Smooth muscle cell (in vitro differentiated cells): Measurements from ENCODE around the gene MFAP2. TPM values are rescaled to one million over a fixed set of nuclear protein-coding genes. Genes with fewer than 3 reads are reported as not detected.
"Not testable (repeated sequence)": the region's sequence is repeated elsewhere in the genome, so short reads cannot be mapped to it uniquely, and the experiment has no call there.

Experiments used
- DNase-seq: peaks from one replicate; lab custom pipeline; 2025; ENCODE audit not compliant: unreplicated experiment; lab: John Stamatoyannopoulos, UW
- H2AFZ ChIP-seq: fragments of 200-600 bp; sonication (generic); 2 replicates; pipeline ENCODE4 v1.6.0; 2016; ENCODE audit warnings: antibody characterized with exemption, low read depth, mild to moderate bottlenecking
- H3F3A ChIP-seq: fragments of 200-600 bp; sonication (generic); 2 replicates; pipeline ENCODE4 v1.6.0; 2017; ENCODE audit warnings: antibody characterized with exemption, low read depth
- H3K27ac ChIP-seq: fragments of 200-600 bp; sonication (generic); 2 replicates; pipeline ENCODE4 v1.5.1; 2016; ENCODE audit warnings: low read depth, mild to moderate bottlenecking
- H3K27me3 ChIP-seq: fragments of 200-600 bp; sonication (generic); 2 replicates; pipeline ENCODE4 v1.6.1; 2016; ENCODE audit warnings: low read depth, mild to moderate bottlenecking
- H3K36me3 ChIP-seq: fragments of 200-600 bp; sonication (generic); 2 replicates; pipeline ENCODE4 v1.5.1; 2016; ENCODE audit warnings: low read depth
- H3K4me1 ChIP-seq: fragments of 200-600 bp; sonication (generic); 2 replicates; pipeline ENCODE4 v1.5.1; 2016; ENCODE audit warnings: low read depth
- H3K4me2 ChIP-seq: fragments of 200-600 bp; sonication (generic); 2 replicates; pipeline ENCODE4 v1.6.0; 2016; ENCODE audit warnings: mild to moderate bottlenecking
- H3K4me3 ChIP-seq: fragments of 200-600 bp; sonication (generic); 2 replicates; pipeline ENCODE4 v1.5.1; 2016; ENCODE audit warnings: mild to moderate bottlenecking
- H3K79me2 ChIP-seq: fragments of 200-600 bp; sonication (generic); 2 replicates; pipeline ENCODE4 v1.6.0; 2016; ENCODE audit warnings: low read depth, mild to moderate bottlenecking
- H3K9ac ChIP-seq: fragments of 200-600 bp; sonication (generic); 2 replicates; pipeline ENCODE4 v1.6.0; 2016; ENCODE audit warnings: low read depth
- H3K9me3 ChIP-seq: fragments of 200-600 bp; sonication (generic); replicated peaks from 2 replicates; pipeline ENCODE4 v1.5.1; 2016; ENCODE audit warnings: low read depth
- H4K20me1 ChIP-seq: fragments of 200-600 bp; sonication (generic); 2 replicates; pipeline ENCODE4 v1.6.0; 2016; ENCODE audit warnings: low read depth
- CTCF ChIP-seq: fragments of 200-600 bp; sonication (generic); IDR thresholded peaks from 2 replicates; pipeline ENCODE4 v1.5.1; 2017; ENCODE audit warnings: borderline replicate concordance, mild to moderate bottlenecking, antibody characterized with exemption; ENCODE audit not compliant: insufficient read depth, poor library complexity, severe bottlenecking
- WGBS: methylation state at CpG from one replicate; pipeline ENCODE4 v1.1.7; 2016; ENCODE audit warnings: low lambda C conversion rate; 5-methylcytosine and 5-hydroxymethylcytosine counted together
- polyA plus RNA-seq: library from polyadenylated mRNA; unstranded; fragments of >200 nt; fragmentation: Nextera tagmentation; extraction: Ambion mirVana; gene quantifications from 2 replicates; pipeline ENCODE4 v1.2.1, GENCODE V29; 2016
- total RNA-seq: library from RNA; depleted of rRNA; stranded (reverse); fragments of >200 nt; gene quantifications from 2 replicates; pipeline ENCODE4 v1.2.3, GENCODE V29; 2014

The MFAP2 gene
- total and polyA plus RNA-seq, 2 experiments from 2014 or later: 325 to 885 TPM

GRCh38 chr1:16938351-16939321 is 41.8 kb downstream of the MFAP2 start:
- Histone ChIP-seq H3K4me1 (no peaks in the 10 kb centered on the region), H3K36me3 (no peaks in the 10 kb centered on the region), H3K4me2 (no peak overlapping the region), H2AFZ (no peak overlapping the region), H3K9me3 (no peaks in the 10 kb centered on the region), H3F3A (no peaks in the 10 kb centered on the region), H3K27me3 (no peaks in the 10 kb centered on the region), H3K27ac (no peak overlapping the region), H3K79me2 (no peaks in the 10 kb centered on the region), H4K20me1 (no peaks in the 10 kb centered on the region), H3K4me3 (no peak overlapping the region), H3K9ac (no peak overlapping the region)
- 56% methylated on average over 33 of the region's 51 CpGs for WGBS
- no peak for TF ChIP-seq CTCF
- DNase-seq: no peak

- not testable (repeated sequence) for H3K9me3 ChIP-seq, H3F3A ChIP-seq, H4K20me1 ChIP-seq, H3K4me2 ChIP-seq, DNase-seq, H2AFZ ChIP-seq, H3K27ac ChIP-seq, H3K27me3 ChIP-seq, H3K4me1 ChIP-seq, H3K79me2 ChIP-seq, H3K4me3 ChIP-seq, H3K9ac ChIP-seq, H3K36me3 ChIP-seq
- WGBS: 98% methylated on average over 16 of the region's 16 CpGs
Observed at GRCh38 chr1:16936580-16936979, 43.8 kb downstream of the MFAP2 start.

GRCh38 chr1:16933945-16934344 is 46.5 kb downstream of the MFAP2 start:
- not testable (repeated sequence) for H4K20me1 ChIP-seq, H3K4me1 ChIP-seq, H2AFZ ChIP-seq, H3K9ac ChIP-seq, H3K27me3 ChIP-seq, H3K4me2 ChIP-seq, H3F3A ChIP-seq, H3K4me3 ChIP-seq, H3K36me3 ChIP-seq, H3K27ac ChIP-seq, H3K9me3 ChIP-seq, H3K79me2 ChIP-seq, DNase-seq

GRCh38 chr1:16931206-16931934 is 49.0 kb downstream of the MFAP2 start:
- 93% methylated on average over 18 of the region's 18 CpGs for WGBS
- H3K9ac ChIP-seq, H2AFZ ChIP-seq, H4K20me1 ChIP-seq, H3F3A ChIP-seq, H3K4me2 ChIP-seq, H3K4me3 ChIP-seq, H3K27me3 ChIP-seq, H3K36me3 ChIP-seq, DNase-seq, H3K9me3 ChIP-seq, H3K27ac ChIP-seq, H3K79me2 ChIP-seq, H3K4me1 ChIP-seq: not testable (repeated sequence)

- H2AFZ ChIP-seq, H3K4me2 ChIP-seq, H3K9ac ChIP-seq, H3K27ac ChIP-seq, H3K9me3 ChIP-seq, H4K20me1 ChIP-seq, H3K4me1 ChIP-seq, H3K36me3 ChIP-seq, DNase-seq, H3F3A ChIP-seq, H3K79me2 ChIP-seq, H3K4me3 ChIP-seq, H3K27me3 ChIP-seq: not testable (repeated sequence)
- 82% methylated on average over 20 of the region's 24 CpGs for WGBS
Observed at GRCh38 chr1:16929146-16930041, 51.0 kb downstream of the MFAP2 start.
